Endodermal cell (in vitro differentiated cells): ENCODE measurements around the gene CDH2. TPM values are rescaled to one million over a fixed set of nuclear protein-coding genes. Genes with fewer than 3 reads are reported as not detected.
A peak's percentile ranks its signal among the peaks of the same experiment; 100 is the strongest.

Source experiments
- DNase-seq: peaks from one replicate; pipeline ENCODE4 v3.0.0-alpha.2; 2017
- H3K27ac ChIP-seq: 2 replicates; pipeline ENCODE4 v1.5.1; 2013; ENCODE audit warnings: mild to moderate bottlenecking, low read depth, low read length, moderate library complexity
- H3K27me3 ChIP-seq: 2 replicates; pipeline ENCODE4 v1.6.1; 2013; ENCODE audit warnings: mild to moderate bottlenecking, low read length, moderate library complexity; ENCODE audit not compliant: insufficient read depth, control insufficient read depth, poor library complexity, severe bottlenecking
- H3K36me3 ChIP-seq: 2 replicates; pipeline ENCODE4 v1.7.0; 2013; ENCODE audit warnings: mild to moderate bottlenecking, low read length, moderate library complexity; ENCODE audit not compliant: control insufficient read depth, insufficient read depth
- H3K4me1 ChIP-seq: one replicate; pipeline ENCODE4 v1.7.0; 2013; ENCODE audit warnings: low read length; ENCODE audit not compliant: control insufficient read depth, insufficient read depth
- H3K4me3 ChIP-seq: 2 replicates; pipeline ENCODE4 v1.5.1; 2013; ENCODE audit warnings: mild to moderate bottlenecking, low read length, moderate library complexity
- H3K9ac ChIP-seq: 2 replicates; pipeline ENCODE4 v1.6.1; 2013; ENCODE audit warnings: mild to moderate bottlenecking, low read length, moderate library complexity; ENCODE audit not compliant: poor library complexity, severe bottlenecking; ENCODE audit errors: extremely low read depth
- H3K9me3 ChIP-seq: 2 replicates; pipeline ENCODE4 v1.6.1; 2013; ENCODE audit warnings: mild to moderate bottlenecking, low read length, moderate library complexity; ENCODE audit not compliant: control insufficient read depth
- H3K27ac Mint-ChIP-seq: 2 replicates; pipeline ENCODE4 v1.8.0; 2020; ENCODE audit warnings: mixed read lengths
- H3K27me3 Mint-ChIP-seq: 2 replicates; pipeline ENCODE4 v1.8.0; 2021; ENCODE audit warnings: mild to moderate bottlenecking, mixed read lengths; ENCODE audit not compliant: insufficient read depth
- H3K36me3 Mint-ChIP-seq: 2 replicates; pipeline ENCODE4 v1.8.0; 2020; ENCODE audit warnings: low read depth, mixed read lengths
- H3K4me1 Mint-ChIP-seq: 2 replicates; pipeline ENCODE4 v1.8.0; 2020; ENCODE audit warnings: mixed read lengths
- H3K4me3 Mint-ChIP-seq: 2 replicates; pipeline ENCODE4 v1.8.0; 2020; ENCODE audit warnings: mild to moderate bottlenecking, moderate library complexity, mixed read lengths
- H3K9me3 Mint-ChIP-seq: 2 replicates; pipeline ENCODE4 v1.8.0; 2020; ENCODE audit warnings: mild to moderate bottlenecking, mixed read lengths
- CTCF ChIP-seq: fragments of 200-600 bp; sonication (generic); conservative IDR thresholded peaks from 2 replicates; pipeline ENCODE4 v1.5.0; 2021; ENCODE audit warnings: antibody characterized with exemption, mild to moderate bottlenecking
- WGBS, 2 experiments: methylation state at CpG; one replicate each; pipeline versions ENCODE4 v1.1.5 to v1.1.7; 2013; ENCODE audit warnings: missing lambda C conversion rate in 2 of 2, mixed read lengths in 1 of 2; ENCODE audit not compliant: insufficient coverage in 1 of 2, insufficient read length in 1 of 2; 5-methylcytosine and 5-hydroxymethylcytosine counted together
- total RNA-seq, 2 donors: library from RNA; stranded (reverse); fragmentation: NEBNext Ultra II Directional in 1 of 2; extraction: Animal tissue kit (Norgen Biotek cat#: 25700) in 1 of 2; gene quantifications; 2 replicates in 1 of 2; 3 replicates in 1 of 2; pipeline ENCODE4 v1.2.1, GENCODE V29; 2021

CDH2 gene
- total RNA-seq, 2 donors from 2014 or later: 486 to 572 TPM

DNA sequence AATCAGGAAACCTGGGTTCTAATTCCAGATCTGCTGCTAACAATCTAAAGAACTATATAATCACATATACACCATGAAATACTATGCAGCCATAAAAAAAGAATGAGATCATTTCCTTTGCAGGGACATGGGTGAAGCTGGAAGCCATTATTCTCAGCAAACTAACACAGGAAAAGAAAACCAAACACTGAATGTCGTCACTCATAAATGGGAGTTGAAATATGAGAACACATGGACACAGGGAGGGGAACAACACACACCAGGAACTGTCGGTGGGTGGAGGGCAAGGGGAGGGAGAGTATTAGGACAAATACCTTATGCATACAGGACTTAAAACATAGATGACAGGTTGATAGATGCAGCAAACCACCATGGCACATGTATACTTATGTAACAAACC is 33.2 kb downstream of the CDH2 start:
- H3K9ac ChIP-seq: no peak overlapping the region
- H3K4me1 ChIP-seq: peaks cover 8% of the 10 kb centered on the region
- Mint-ChIP-seq H3K4me3 (no peak overlapping the region), H3K36me3 (peaks cover 72% of the 10 kb centered on the region), H3K27ac (no peak overlapping the region), H3K27me3 (no peaks in the 10 kb centered on the region), H3K4me1 (peaks cover 23% of the 10 kb centered on the region), H3K9me3 (no peaks in the 10 kb centered on the region)
- H3K36me3 ChIP-seq: peaks cover 97% of the 10 kb centered on the region
- no peaks in the 10 kb centered on the region for H3K9me3 ChIP-seq
- TF ChIP-seq CTCF: no peak
- H3K4me3 ChIP-seq: no peak overlapping the region
- DNase-seq: no peak
- no peak overlapping the region for H3K27ac ChIP-seq
- 94 to 100% methylated on average over 1 to 2 of the region's 2 CpGs for WGBS, 2 experiments
- H3K27me3 ChIP-seq: no peaks in the 10 kb centered on the region

- no peak overlapping the region for H3K27ac ChIP-seq
- Mint-ChIP-seq H3K4me3 (no peak overlapping the region), H3K27ac (no peak overlapping the region), H3K27me3 (no peaks in the 10 kb centered on the region), H3K9me3 (no peaks in the 10 kb centered on the region), H3K36me3 (peaks cover 59% of the 10 kb centered on the region), H3K4me1 (peaks cover 52% of the 10 kb centered on the region)
- no peak for TF ChIP-seq CTCF
- 93 to 100% methylated on average over 3 of the region's 3 CpGs for WGBS, 2 experiments
- peaks cover 22% of the 10 kb centered on the region for H3K4me1 ChIP-seq
- H3K36me3 ChIP-seq: peaks cover 95% of the 10 kb centered on the region
- DNase-seq: no peak
- no peak overlapping the region for H3K4me3 ChIP-seq
- no peaks in the 10 kb centered on the region for H3K27me3 ChIP-seq
- no peak overlapping the region for H3K9ac ChIP-seq
- no peaks in the 10 kb centered on the region for H3K9me3 ChIP-seq
These were observed 38.1 kb downstream of the CDH2 start for GRCh38 chr18:28138816-28139215.

DNA sequence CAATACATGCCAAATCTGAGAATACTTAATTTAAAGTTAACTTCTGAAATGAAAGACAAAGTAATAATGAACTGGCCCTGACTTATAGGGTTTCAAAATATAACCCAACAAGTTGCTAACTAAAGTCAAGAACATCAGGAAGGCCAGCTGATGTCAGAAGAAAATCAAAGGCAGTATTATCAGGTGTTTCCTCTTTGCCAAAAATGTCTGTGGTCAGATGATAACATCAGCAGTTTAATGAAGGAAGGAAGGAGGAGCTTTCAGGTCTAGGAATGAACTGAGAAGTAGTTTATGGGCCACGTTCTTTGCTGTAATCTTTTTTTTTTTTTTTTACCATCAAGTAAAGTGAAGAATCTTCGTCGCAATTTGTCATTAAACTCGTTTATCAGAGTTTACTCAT is 40.9 kb downstream of the CDH2 start:
- Histone ChIP-seq H3K4me3 (peak overlapping the region; percentile 11), H3K9me3 (no peaks in the 10 kb centered on the region), H3K27me3 (no peaks in the 10 kb centered on the region), H3K36me3 (peaks cover 83% of the 10 kb centered on the region), H3K9ac (no peak overlapping the region), H3K27ac (no peak overlapping the region), H3K4me1 (peaks cover 33% of the 10 kb centered on the region)
- Mint-ChIP-seq H3K27ac (no peak overlapping the region), H3K9me3 (no peaks in the 10 kb centered on the region), H3K36me3 (peaks cover 42% of the 10 kb centered on the region), H3K4me3 (no peak overlapping the region), H3K27me3 (no peaks in the 10 kb centered on the region), H3K4me1 (peaks cover 69% of the 10 kb centered on the region)
- TF ChIP-seq CTCF: no peak
- no peak for DNase-seq
- WGBS, 2 experiments: 83% methylated on average over 1 of the region's 4 CpGs; no CpG with 5 or more reads in 1 of the 2 experiments
